Measurements from ENCODE around the gene CCDC148.
"Not testable (repeated sequence)": the region's sequence is repeated elsewhere in the genome, so short reads cannot be mapped to it uniquely, and the experiment has no call there.

CCDC148 gene

DNA sequence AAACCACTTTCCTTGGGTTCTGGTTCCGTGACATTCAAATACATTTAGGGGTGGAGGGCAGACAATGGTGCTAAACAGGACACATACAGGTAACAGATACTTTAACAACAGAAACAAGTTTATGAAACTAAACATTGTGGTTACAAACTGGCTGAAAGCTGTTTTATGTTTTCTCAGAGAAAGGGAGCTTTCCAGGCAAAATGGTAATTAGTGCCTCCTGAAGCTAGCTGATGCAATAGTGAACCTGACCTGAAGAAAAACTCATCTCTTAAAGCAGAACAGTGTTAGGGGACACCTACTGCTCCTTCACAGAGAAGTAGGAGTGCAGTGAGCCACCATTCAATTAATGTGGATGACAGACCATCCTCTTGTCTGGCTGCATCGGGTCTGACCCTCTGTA is 138.9 kb downstream of the CCDC148 start:
- Mint-ChIP-seq H3K4me3 (no peak overlapping the region), H3K27ac (no peak overlapping the region), H3K36me3 (no peaks in the 10 kb centered on the region), H3K4me1 (no peaks in the 10 kb centered on the region), H3K9me3 (no peaks in the 10 kb centered on the region)
- DNase-seq (ENCODE audit: low spot score in 2 of 2) (no peak), ATAC-seq (peak; percentile 13)

DNA sequence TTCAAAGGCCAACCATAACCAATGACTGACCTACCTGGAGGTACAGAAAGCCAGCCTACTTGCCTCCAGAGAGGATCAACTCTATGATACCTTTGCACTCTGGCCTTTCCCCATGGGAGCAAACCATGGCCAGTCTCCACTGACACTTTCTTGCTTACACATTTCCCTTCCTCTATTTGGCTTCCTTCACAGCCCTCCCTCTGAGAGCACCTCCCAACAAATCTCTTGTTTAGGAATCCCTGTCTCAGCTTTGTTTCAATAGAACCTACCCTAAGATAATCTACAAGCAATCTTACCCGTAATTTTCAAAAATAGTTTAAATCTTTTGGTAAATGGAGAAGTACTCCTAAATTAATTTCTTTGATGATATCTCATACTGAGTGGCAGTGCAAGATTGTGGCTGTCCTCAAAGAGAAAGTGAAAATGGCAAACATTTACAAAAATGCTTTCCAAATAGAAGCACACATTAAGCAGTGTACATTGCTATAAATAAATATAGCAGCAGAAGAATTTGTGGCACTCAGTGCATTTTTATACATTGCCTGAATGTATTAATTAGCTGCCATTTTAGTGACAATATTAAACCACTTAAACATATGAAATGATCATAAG is 140.6 kb downstream of the CCDC148 start:
- H3K4me1 Mint-ChIP-seq, result no peaks in the 10 kb centered on the region

DNA sequence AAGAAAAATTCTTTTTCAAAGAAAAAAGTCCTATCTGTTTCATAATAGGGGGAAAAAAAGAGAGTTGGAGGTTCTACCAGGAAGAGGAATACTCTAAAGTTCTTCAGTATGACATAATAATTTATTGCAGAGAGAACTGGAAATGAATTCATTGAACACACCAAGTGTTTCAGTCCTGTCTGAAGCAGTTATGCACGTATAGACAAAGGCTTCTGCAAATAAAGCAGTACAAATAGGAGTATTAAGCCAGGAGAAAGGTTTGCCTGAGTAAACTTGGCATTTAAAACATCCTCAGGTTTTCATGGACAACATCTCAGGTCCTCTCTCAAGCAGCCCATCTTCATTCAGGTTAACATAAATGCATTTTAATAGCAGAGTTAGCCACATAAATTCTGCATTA is 141.6 kb downstream of the CCDC148 start:
- no peaks in the 10 kb centered on the region for H3K36me3 Mint-ChIP-seq
- H3K4me1 Mint-ChIP-seq, result no peaks in the 10 kb centered on the region
- no peak overlapping the region for H3K27ac Mint-ChIP-seq
- no peak for DNase-seq (ENCODE audit: low spot score in 2 of 2)
- no peak for ATAC-seq
- no peak overlapping the region for H3K4me3 Mint-ChIP-seq
- no peaks in the 10 kb centered on the region for H3K9me3 Mint-ChIP-seq

More for the DNA sequence above, 140.6 kb downstream of the CCDC148 start:
- H3K9me3 Mint-ChIP-seq, result no peaks in the 10 kb centered on the region
- ATAC-seq (no peak), DNase-seq (ENCODE audit: low spot score in 2 of 2) (no peak)
- H3K36me3 Mint-ChIP-seq, result no peaks in the 10 kb centered on the region
- H3K27ac Mint-ChIP-seq, result no peak overlapping the region
- no peak overlapping the region for H3K4me3 Mint-ChIP-seq

DNA sequence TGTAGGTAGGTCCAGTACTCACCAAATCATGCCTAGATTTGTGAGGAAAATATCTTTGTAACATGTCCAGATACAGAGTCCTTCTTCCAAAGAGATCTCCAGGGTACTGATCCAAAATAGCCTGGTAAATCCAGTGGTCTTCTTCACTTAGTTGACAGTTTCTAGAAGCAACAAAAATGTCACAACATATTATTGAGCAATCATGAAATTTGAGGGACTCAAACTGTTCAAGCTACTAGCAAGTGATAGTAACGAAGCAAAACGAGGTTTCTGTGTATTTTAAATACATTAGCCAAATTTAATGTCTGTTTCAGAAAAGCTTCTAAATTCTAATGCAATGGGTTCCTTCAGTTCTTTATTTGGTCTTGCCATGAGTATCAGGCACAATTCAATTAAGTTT is 142.8 kb downstream of the CCDC148 start:
- ATAC-seq (no peak), DNase-seq (ENCODE audit: low spot score in 2 of 2) (no peak)
- Mint-ChIP-seq H3K4me3 (no peak overlapping the region), H3K9me3 (no peaks in the 10 kb centered on the region), H3K36me3 (no peaks in the 10 kb centered on the region), H3K4me1 (no peaks in the 10 kb centered on the region), H3K27ac (no peak overlapping the region)

DNA sequence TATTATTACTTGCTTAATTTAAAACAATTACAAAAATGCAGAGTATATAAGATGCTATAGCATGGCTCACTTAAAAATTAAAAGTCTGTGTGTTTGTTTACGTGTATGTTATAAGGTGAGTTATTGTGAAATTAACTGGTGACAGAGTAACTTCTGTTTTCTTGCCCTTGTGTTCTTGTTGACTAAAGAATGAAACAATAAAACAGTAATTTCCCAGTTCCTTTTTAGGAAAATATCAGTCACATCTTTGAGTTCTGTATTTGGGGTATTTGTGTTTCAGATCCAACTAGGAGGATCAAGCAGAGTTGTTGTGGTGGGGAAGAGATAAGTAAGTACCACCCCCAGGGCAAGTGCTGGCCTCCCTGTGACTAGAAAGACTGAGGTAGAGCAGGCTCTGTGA is 143.6 kb downstream of the CCDC148 start:
- ATAC-seq, result no peak
- H3K4me3 Mint-ChIP-seq, result no peak overlapping the region

DNA sequence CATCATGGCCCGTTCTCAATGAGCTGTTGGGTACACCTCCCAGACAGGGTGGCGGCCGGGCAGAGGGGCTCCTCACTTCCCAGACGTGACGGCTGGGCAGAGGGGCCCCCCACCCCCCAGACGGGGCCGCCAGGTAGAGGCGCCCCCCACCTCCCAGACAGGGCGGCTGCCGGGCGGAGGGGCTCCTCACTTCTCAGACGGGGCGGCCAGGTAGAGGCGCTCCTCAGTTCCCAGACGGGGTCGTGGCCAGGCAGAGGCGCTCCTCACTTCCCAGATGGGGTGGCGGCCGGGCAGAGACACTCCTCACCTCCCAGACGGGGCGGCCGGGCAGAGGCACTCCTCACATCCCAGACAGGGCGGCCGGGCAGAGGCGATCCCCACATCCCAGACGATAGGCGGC is 146.1 kb downstream of the CCDC148 start:
- H3K9me3 Mint-ChIP-seq; H3K4me3 Mint-ChIP-seq; H3K4me1 Mint-ChIP-seq; H3K36me3 Mint-ChIP-seq; H3K27ac Mint-ChIP-seq; ATAC-seq; DNase-seq (ENCODE audit: low spot score in 2 of 2): not testable (repeated sequence)

More for the DNA sequence above, 143.6 kb downstream of the CCDC148 start:
- Mint-ChIP-seq H3K36me3 (no peaks in the 10 kb centered on the region), H3K27ac (no peak overlapping the region), H3K9me3 (no peaks in the 10 kb centered on the region), H3K4me1 (no peaks in the 10 kb centered on the region)
- no peak for DNase-seq (ENCODE audit: low spot score in 2 of 2)

DNA sequence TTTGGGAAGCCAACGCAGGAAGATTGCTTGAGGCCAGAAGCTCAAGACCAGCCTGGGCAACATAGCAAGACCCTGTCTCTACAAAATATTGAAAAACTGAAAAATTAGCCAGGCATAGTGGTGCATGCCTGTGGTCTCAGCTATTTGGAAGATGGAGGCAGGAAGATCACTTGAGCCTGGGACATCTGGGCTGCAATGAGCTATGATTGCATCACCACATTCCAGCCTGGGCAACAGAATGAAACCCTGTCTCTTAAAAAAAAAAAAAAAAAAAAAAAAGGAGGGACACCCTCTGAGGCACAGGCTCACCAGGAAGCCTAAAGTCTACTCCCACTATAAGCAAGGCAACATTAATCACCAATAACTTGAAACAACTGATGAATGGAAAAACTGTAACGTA is 151.1 kb downstream of the CCDC148 start:
- H3K4me1 Mint-ChIP-seq, result no peaks in the 10 kb centered on the region
- DNase-seq (ENCODE audit: low spot score in 2 of 2), result no peak
- no peak overlapping the region for H3K27ac Mint-ChIP-seq
- H3K4me3 Mint-ChIP-seq, result no peak overlapping the region
- H3K9me3 Mint-ChIP-seq, result no peaks in the 10 kb centered on the region
- no peak for ATAC-seq
- no peaks in the 10 kb centered on the region for H3K36me3 Mint-ChIP-seq

DNA sequence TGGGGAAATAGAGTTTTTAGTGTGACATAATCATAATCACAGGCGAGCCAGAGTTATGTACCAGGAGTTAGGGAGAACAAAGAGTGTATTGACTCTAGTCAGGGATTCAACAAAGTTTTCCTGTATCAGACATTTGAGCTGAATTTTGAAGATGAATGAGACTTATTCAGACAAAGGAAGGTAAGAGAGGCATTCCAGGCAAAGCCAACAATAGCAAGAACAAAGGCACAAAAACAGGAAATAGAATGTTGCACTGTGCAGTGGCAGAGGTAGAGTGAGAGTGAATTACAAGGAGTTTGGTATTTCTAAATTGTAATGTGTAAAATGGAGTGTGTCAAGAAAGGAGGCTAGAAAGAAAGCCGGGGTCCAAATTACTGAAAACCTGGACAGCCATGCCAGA is 156.2 kb downstream of the CCDC148 start:
- no peak overlapping the region for H3K27ac Mint-ChIP-seq
- ATAC-seq, result no peak
- H3K9me3 Mint-ChIP-seq, result no peaks in the 10 kb centered on the region
- H3K36me3 Mint-ChIP-seq, result no peaks in the 10 kb centered on the region
- no peak overlapping the region for H3K4me3 Mint-ChIP-seq
- no peak for DNase-seq (ENCODE audit: low spot score in 2 of 2)
- no peaks in the 10 kb centered on the region for H3K4me1 Mint-ChIP-seq

DNA sequence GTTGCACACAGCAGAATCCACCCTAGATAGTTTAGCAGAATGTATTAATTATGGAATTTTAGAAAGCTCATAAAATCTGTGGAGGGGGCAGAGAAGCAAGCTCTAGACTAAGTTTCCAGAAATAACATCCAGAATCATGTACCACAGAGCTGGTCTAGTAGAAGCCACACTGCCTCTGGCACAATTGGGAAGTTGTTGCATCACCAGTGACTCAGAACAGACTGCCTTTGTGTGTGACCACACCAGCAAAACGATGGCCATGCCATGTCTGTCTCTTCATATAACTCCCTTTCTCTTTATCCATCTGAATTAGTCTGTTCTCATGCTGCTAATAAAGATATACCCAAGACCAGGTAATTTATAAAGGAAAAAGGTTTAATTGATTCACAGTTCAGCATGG is 158.9 kb downstream of the CCDC148 start:
- no peak for DNase-seq (ENCODE audit: low spot score in 2 of 2)
- no peak overlapping the region for H3K27ac Mint-ChIP-seq
- no peaks in the 10 kb centered on the region for H3K9me3 Mint-ChIP-seq

DNA sequence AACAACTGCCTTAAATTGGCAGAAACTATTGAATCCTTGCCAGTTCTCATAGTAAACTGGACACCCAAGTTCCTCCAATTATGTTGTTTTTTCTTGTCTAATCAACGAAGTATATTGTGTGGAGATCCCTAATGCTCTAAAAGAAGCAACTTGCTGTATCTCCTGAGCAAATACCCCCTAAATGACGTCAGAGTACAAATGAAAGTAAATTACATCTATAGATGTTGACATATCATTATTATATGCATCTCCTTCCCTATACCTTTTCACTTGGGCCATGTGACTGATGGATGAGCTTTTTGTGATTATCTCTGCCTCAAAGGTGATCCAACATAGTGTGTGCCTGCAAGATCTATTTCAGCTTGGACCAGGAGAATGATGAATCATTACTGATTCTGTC is 159.4 kb downstream of the CCDC148 start:
- H3K9me3 Mint-ChIP-seq, result no peaks in the 10 kb centered on the region
- ATAC-seq, result no peak
- no peak overlapping the region for H3K4me3 Mint-ChIP-seq
- no peak for DNase-seq (ENCODE audit: low spot score in 2 of 2)
- no peak overlapping the region for H3K27ac Mint-ChIP-seq
- no peaks in the 10 kb centered on the region for H3K4me1 Mint-ChIP-seq
- H3K36me3 Mint-ChIP-seq, result no peaks in the 10 kb centered on the region

More for the DNA sequence above, 158.9 kb downstream of the CCDC148 start:
- H3K36me3 Mint-ChIP-seq, result no peaks in the 10 kb centered on the region
- no peaks in the 10 kb centered on the region for H3K4me1 Mint-ChIP-seq
- ATAC-seq, result no peak
- no peak overlapping the region for H3K4me3 Mint-ChIP-seq

DNA sequence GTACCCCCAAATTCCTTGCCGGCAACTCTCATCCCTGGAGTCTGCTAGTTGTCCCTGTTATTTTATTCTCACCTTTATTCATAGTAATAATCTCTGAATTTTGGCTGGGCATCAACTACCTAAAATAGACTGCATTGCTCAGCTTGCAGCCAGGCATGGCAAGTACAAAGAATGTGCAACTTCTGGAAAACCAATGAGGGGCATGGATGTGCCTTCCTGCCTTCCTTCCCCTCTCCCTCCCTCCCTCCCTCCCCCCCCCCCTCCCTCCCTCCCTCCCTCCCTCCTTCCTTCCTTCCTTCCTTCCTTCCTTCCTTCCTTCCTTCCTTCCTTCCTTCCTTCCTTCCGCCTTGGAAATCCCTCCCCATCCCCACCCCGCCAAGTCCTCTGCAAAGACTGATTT is 162.8 kb downstream of the CCDC148 start:
- H3K4me1 Mint-ChIP-seq, result no peaks in the 10 kb centered on the region
- DNase-seq (ENCODE audit: low spot score in 2 of 2), result no peak
- ATAC-seq, result no peak
- H3K4me3 Mint-ChIP-seq, result no peak overlapping the region
- no peaks in the 10 kb centered on the region for H3K36me3 Mint-ChIP-seq
- H3K27ac Mint-ChIP-seq, result no peak overlapping the region
- no peaks in the 10 kb centered on the region for H3K9me3 Mint-ChIP-seq

DNA sequence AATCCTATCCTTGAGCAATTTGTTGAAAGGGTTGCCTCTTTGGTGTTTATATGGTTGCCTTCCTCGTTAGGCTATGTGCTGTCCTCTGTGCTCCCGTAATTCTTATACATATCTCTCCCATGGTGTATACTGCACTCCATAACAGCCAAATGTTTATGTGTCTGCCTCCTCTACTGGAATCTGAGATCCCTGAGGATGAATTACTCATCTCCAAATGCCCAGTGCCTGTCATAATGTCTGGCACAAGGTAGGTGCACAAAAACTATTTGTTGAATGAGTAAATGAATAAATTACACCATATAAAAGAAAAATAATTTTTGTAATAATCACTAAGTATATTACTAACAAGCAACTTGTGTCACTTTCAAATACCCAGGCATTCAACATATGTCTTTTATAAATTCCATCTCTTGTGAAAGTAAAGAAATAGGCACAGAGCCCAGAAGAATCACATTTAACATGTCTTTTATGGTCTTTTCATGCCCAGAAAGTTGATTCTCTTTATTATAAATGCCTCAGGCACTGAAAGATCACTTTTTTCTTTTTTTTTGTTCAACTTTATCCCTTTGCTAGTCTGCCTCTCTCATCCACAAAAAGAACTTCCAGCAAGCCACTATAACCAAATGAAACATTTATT is 164.9 kb downstream of the CCDC148 start:
- no peaks in the 10 kb centered on the region for H3K9me3 Mint-ChIP-seq

DNA sequence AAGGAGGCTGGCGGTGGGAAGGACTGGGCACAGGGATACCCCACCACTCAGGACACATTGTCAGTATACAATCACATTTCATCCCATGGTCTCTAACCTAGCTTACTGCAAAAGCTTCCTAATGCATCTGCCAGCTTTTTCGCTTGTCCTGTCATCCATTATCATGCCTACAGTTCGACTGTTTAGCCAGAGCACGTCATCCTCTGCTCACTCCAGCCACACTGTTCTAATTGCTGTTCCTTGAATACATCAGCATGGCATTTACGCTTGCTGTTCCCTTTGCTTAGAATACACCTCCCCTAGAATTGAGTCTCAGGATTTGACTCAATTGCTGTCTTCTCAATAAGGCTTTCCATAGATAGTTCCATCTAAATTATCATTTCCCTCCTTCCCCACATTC is 166.3 kb downstream of the CCDC148 start:
- Mint-ChIP-seq H3K4me3 (no peak overlapping the region), H3K36me3 (no peaks in the 10 kb centered on the region), H3K9me3 (peaks cover 3% of the 10 kb centered on the region), H3K27ac (no peak overlapping the region), H3K4me1 (no peaks in the 10 kb centered on the region)
- no peak for DNase-seq (ENCODE audit: low spot score in 2 of 2)
- peak; percentile 26 for ATAC-seq

More for the DNA sequence above, 164.9 kb downstream of the CCDC148 start:
- Mint-ChIP-seq H3K36me3 (no peaks in the 10 kb centered on the region), H3K4me3 (no peak overlapping the region), H3K27ac (no peak overlapping the region), H3K4me1 (no peaks in the 10 kb centered on the region)
- no peak for DNase-seq (ENCODE audit: low spot score in 2 of 2)
- no peak for ATAC-seq

DNA sequence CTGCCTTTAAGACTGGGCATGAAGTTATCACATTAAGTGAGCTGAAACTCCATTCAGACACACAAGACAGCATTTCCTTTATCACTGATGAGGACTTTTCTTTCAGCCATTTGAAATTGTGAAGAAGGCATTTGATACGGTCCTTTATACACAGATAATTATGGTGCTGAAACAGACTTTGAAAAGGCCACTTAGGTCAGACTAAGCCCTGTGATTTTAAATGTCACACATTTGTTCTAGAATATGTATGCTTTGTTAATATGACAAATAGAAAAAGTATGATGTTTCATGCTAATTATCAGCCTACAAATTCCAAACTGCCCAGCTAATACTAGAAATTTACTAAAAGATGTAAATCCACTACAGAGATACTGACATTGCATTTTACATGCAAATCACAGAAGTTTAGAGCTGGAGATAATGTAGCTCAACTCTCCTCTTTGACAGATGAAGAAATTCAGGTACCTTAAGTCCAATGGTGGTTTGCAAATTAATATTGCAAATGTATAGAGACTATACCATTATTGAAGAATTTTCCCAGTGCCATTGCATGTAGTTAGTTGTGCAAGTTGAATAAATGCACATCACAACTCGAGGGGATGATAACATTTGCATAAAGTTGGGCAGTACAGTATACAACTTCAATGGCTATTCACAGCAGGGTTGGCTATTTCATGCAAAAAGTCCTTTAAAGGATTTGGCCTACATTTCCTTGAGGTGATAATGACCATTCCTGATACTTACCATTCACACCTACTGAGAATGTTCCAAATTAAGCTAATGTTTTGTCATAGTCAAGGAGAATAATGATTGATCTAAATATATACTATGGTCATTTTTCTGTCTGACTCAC is 179.7 kb downstream of the CCDC148 start:
- ATAC-seq (no peak), DNase-seq (ENCODE audit: low spot score in 2 of 2) (no peak)
- Mint-ChIP-seq H3K27ac (no peak overlapping the region), H3K4me3 (no peak overlapping the region), H3K36me3 (no peaks in the 10 kb centered on the region), H3K9me3 (no peaks in the 10 kb centered on the region), H3K4me1 (no peaks in the 10 kb centered on the region)

DNA sequence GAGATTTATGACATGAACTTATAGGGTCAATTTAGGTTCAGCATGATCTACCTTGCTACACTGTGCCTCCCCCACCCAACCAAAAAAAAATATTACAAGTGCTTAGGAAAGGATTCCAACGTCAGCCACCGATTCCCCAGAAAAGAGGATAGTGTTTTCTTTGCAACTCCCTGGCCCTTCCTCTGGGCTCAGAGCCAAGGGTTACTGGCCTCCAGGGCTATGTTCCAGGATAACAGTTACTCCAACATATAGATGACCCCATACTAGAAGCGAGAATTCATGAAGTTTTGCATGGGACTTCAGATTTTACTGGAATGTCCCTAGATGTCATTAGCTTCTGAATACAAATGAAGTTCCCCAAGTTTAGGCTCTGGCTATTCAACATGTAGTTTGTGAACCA is 182.8 kb downstream of the CCDC148 start:
- DNase-seq (ENCODE audit: low spot score in 2 of 2) (no peak), ATAC-seq (no peak)
- H3K4me3 Mint-ChIP-seq, result no peak overlapping the region
- H3K9me3 Mint-ChIP-seq, result no peaks in the 10 kb centered on the region
- H3K27ac Mint-ChIP-seq, result no peak overlapping the region
- H3K36me3 Mint-ChIP-seq, result no peaks in the 10 kb centered on the region
- H3K4me1 Mint-ChIP-seq, result no peaks in the 10 kb centered on the region

DNA sequence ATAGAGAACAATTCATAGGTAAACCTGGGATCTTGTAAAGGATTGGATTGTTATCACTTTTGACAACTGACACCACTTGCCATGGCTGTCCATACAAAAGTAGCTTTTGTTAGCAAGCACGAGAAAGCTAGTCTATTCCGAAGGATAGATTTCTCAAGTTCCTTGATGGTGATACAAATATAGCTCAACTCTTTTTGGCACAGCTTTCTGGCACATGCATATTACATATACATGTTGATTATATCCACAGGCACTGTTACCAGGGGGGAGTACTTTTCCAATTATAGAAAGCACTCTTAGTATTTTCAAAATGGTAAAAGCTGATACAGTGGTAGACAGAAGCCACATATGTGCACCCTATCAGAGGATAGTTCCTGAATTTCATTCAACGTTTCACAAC is 186.0 kb downstream of the CCDC148 start:
- Mint-ChIP-seq H3K4me1 (no peaks in the 10 kb centered on the region), H3K9me3 (no peaks in the 10 kb centered on the region), H3K4me3 (no peak overlapping the region), H3K36me3 (no peaks in the 10 kb centered on the region), H3K27ac (no peak overlapping the region)
- DNase-seq (ENCODE audit: low spot score in 2 of 2), result no peak
- no peak for ATAC-seq

Measured in stimulated activated effector memory CD8-positive, alpha-beta T cell treated with anti-CD3 and anti-CD28 coated beads, Interleukin-12 subunit alpha, Interleukin-12 subunit beta, amount 100 ng/mL, for 72 hours (primary cell).